ENCODE measurements around the gene CYLD.

Gene CYLD

DNA sequence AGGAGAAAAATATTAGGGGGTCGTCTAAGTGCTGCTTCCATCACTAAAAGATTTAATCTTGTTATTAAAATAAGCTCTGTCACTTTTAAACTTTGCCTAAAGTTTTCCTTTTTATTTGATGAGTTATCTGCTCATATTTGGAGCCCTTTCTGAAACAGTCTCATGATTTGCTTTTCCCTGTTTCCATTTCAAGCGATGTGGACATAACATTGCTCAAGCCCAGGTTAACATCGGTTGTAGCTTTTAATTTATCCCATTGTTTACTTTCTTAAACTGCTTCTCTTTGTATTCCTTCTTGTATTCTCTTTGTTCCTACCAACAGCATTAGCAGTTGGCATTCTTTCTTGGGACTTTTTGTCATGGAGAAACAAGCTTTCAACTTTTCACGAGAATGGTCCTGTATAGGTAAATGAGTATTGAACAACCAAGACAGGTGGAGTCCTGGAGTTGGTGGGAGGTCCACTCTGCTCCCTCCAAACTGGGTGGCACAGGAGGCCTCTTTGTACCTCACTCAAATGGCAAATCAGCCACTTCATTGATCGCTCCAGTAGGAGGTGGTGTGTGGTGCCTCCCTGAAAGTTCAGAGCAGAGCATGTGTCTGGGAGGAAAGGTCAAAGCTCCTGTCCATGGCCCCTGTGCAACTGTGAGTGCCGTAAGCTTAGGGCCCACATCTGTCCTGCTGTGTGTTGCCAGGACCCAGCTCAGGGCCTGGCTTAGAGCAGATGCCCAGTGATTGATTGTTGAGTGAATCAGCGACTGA lies 107.0 kb downstream of the CYLD start:
- DNase-seq, result no peak
